Measurements from ENCODE around the gene PPEF2. TPM values are rescaled to one million over a fixed set of nuclear protein-coding genes. Genes with fewer than 3 reads are reported as not detected.

PPEF2 gene
- polyA plus RNA-seq, 3 donors: 0.25 TPM; not detected in 2

DNA sequence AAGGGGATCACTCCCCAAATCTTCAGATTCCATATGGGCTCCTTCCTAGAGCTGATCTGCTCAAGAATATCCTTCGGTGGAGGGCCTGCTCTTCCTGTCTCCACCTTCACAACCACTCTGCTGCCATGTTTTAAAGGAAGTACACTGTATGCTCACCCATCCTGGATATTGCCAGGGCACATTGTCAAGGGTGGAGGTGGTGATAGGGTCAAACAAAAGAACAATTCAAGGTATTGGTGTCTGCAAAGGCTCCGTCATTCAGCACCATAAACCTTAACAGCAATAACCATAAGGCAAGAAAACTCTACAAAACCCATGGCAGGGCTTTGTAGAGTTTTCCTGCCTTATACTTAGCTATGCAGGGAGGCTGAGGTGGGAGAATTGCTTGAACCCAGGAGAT, 19.7 kb upstream of the PPEF2 start:
- Mint-ChIP-seq H3K4me1 (peaks cover 10% of the 10 kb centered on the region), H3K9me3 (no peaks in the 10 kb centered on the region), H3K36me3 (peaks cover 90 to 100% of the 10 kb centered on the region in 2 donors), H3K27ac (peak overlapping the region in 1 of 7 donors; percentile 34), H3K27me3 (ENCODE audit: low read depth in 3 of 3) (no peaks in the 10 kb centered on the region), H3K4me3 (no peak overlapping the region)
- no peak overlapping the region for H3K4me2 ChIP-seq (replicated peaks; ENCODE audit: extremely low read depth, low read length, poor library complexity, severe bottlenecking)
- peaks cover 92 to 99% of the 10 kb centered on the region in 2 donors for H3K36me3 ChIP-seq (replicated peaks in 1 of 2; ENCODE audit: control insufficient read depth in 1 of 2, insufficient read depth in 2 of 2, low read length in 2 of 2)
- DNase-seq: no peak
- H3K9me3 ChIP-seq (replicated peaks in 1 of 2; ENCODE audit: control insufficient read depth in 1 of 2, insufficient read depth in 1 of 2, low read length in 2 of 2): no peaks in the 10 kb centered on the region
- H4K20me1 ChIP-seq (ENCODE audit: insufficient read depth, low read length): peaks cover 32% of the 10 kb centered on the region
- no peaks in the 10 kb centered on the region for H3K27me3 ChIP-seq (ENCODE audit: control insufficient read depth in 2 of 2, insufficient read depth in 2 of 2, low read length in 2 of 2)
- no CpG with 5 or more reads among the region's 2 CpGs for whole genome bisulfite sequencing (ENCODE audit: insufficient coverage)
- no peaks in the 10 kb centered on the region for H3K79me2 ChIP-seq (ENCODE audit: insufficient read depth, low read length)
- no peaks in the 10 kb centered on the region for H3K4me1 ChIP-seq (ENCODE audit: control insufficient read depth in 1 of 2, insufficient read depth in 2 of 2, low read length in 2 of 2)
- peak overlapping the region in 1 of 2 donors; percentile 16 for H3K27ac ChIP-seq (ENCODE audit: low read depth in 1 of 2, low read length in 2 of 2)
- intact Hi-C loops (cut with micrococcal nuclease): no loop called here
- TF ChIP-seq, protein P1, sequence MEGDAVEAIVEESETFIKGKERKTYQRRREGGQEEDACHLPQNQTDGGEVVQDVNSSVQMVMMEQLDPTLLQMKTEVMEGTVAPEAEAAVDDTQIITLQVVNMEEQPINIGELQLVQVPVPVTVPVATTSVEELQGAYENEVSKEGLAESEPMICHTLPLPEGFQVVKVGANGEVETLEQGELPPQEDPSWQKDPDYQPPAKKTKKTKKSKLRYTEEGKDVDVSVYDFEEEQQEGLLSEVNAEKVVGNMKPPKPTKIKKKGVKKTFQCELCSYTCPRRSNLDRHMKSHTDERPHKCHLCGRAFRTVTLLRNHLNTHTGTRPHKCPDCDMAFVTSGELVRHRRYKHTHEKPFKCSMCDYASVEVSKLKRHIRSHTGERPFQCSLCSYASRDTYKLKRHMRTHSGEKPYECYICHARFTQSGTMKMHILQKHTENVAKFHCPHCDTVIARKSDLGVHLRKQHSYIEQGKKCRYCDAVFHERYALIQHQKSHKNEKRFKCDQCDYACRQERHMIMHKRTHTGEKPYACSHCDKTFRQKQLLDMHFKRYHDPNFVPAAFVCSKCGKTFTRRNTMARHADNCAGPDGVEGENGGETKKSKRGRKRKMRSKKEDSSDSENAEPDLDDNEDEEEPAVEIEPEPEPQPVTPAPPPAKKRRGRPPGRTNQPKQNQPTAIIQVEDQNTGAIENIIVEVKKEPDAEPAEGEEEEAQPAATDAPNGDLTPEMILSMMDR (IDR thresholded peaks at IDR 0.05): no peak
- no peak overlapping the region for H3K9ac ChIP-seq (ENCODE audit: insufficient read depth, low read length, poor library complexity, severe bottlenecking)
- H2AFZ ChIP-seq (ENCODE audit: insufficient read depth, low read depth, low read length, poor library complexity, severe bottlenecking): no peak overlapping the region
- no peak overlapping the region for H3K4me3 ChIP-seq (replicated peaks in 1 of 3; ENCODE audit: low read depth in 2 of 3, low read length in 3 of 3)

DNA sequence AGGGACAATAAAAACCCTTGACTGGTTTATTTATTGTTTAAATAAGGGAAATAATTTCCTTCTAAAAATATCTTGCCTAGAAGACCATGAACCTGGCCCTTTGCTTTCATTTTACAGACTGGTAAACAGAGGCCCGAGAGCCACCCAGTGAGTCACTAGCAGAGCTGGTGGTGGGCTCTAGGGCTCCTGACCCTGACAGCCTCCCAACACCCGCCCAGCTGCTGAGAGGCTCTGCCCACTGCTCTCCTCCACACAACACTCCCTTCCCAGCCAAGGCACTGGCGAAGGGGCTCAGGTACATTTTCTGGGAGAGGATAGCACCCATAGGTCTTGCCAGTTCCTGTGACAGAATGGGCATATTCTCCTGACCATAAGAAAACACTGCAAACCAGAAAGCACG, 18.1 kb upstream of the PPEF2 start:
- 100% methylated on average over 3 of the region's 4 CpGs for WGBS (ENCODE audit: insufficient coverage)
- Histone ChIP-seq H3K27ac (ENCODE audit: low read depth in 1 of 2, low read length in 2 of 2) (no peak overlapping the region), H3K4me3 (replicated peaks in 1 of 3; ENCODE audit: low read depth in 2 of 3, low read length in 3 of 3) (no peak overlapping the region), H3K27me3 (ENCODE audit: control insufficient read depth in 2 of 2, insufficient read depth in 2 of 2, low read length in 2 of 2) (no peaks in the 10 kb centered on the region), H2AFZ (ENCODE audit: insufficient read depth, low read depth, low read length, poor library complexity, severe bottlenecking) (no peak overlapping the region), H3K4me2 (replicated peaks; ENCODE audit: extremely low read depth, low read length, poor library complexity, severe bottlenecking) (no peak overlapping the region), H3K4me1 (ENCODE audit: control insufficient read depth in 1 of 2, insufficient read depth in 2 of 2, low read length in 2 of 2) (peaks cover 0 to 3% of the 10 kb centered on the region in 2 donors), H3K9me3 (replicated peaks in 1 of 2; ENCODE audit: control insufficient read depth in 1 of 2, insufficient read depth in 1 of 2, low read length in 2 of 2) (no peaks in the 10 kb centered on the region), H3K79me2 (ENCODE audit: insufficient read depth, low read length) (no peaks in the 10 kb centered on the region), H3K36me3 (replicated peaks in 1 of 2; ENCODE audit: control insufficient read depth in 1 of 2, insufficient read depth in 2 of 2, low read length in 2 of 2) (peaks cover 91 to 99% of the 10 kb centered on the region in 2 donors), H3K9ac (ENCODE audit: insufficient read depth, low read length, poor library complexity, severe bottlenecking) (no peak overlapping the region), H4K20me1 (ENCODE audit: insufficient read depth, low read length) (peaks cover 20% of the 10 kb centered on the region)
- Mint-ChIP-seq H3K27ac (no peak overlapping the region), H3K36me3 (peaks cover 89 to 97% of the 10 kb centered on the region in 2 donors), H3K9me3 (no peaks in the 10 kb centered on the region), H3K4me3 (no peak overlapping the region), H3K4me1 (peaks cover 11% of the 10 kb centered on the region), H3K27me3 (ENCODE audit: low read depth in 3 of 3) (no peaks in the 10 kb centered on the region)
- TF ChIP-seq, protein P1 (IDR thresholded peaks at IDR 0.05): no peak
- no peak for DNase-seq
- intact Hi-C loops (cut with micrococcal nuclease): no loop called here
